ENCODE measurements around the gene HRH1.

DNA sequence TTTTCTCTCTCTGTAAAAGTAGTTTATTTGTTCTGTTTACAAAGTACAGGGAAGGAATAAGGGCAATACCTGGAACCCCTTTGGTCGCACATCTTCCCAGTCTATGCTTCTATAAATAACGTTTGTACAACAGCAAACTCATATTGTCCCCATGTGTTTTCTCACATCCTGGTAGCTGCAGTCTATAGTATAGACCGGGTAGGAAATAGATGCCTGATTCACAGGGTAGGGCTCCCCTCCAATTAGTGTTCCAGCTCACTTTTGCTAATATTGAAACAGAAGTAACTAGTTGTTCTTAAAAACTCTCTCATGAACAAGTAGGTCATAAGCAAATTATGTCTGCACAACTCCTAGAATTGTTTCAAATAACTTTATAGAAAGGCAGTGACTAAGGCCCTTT, 135.6 kb downstream of the HRH1 start:
- no peak for TF ChIP-seq CTCF (IDR thresholded peaks at IDR 0.05)
- no peak for TF ChIP-seq POLR2A (IDR thresholded peaks at IDR 0.05)

All from heart left ventricle (tissue), 13 donors.